Fibroblast of peridontal ligament (primary cell): ENCODE data around the gene CLTCL1.
"Not testable (repeated sequence)": the region's sequence is repeated elsewhere in the genome, so short reads cannot be mapped to it uniquely, and the experiment has no call there.

ENCODE experiments used
- DNase-seq: peaks from one replicate; pipeline ENCODE4 v3.0.0-alpha.2; 2010; ENCODE audit errors: extremely low read depth

Gene CLTCL1

DNA sequence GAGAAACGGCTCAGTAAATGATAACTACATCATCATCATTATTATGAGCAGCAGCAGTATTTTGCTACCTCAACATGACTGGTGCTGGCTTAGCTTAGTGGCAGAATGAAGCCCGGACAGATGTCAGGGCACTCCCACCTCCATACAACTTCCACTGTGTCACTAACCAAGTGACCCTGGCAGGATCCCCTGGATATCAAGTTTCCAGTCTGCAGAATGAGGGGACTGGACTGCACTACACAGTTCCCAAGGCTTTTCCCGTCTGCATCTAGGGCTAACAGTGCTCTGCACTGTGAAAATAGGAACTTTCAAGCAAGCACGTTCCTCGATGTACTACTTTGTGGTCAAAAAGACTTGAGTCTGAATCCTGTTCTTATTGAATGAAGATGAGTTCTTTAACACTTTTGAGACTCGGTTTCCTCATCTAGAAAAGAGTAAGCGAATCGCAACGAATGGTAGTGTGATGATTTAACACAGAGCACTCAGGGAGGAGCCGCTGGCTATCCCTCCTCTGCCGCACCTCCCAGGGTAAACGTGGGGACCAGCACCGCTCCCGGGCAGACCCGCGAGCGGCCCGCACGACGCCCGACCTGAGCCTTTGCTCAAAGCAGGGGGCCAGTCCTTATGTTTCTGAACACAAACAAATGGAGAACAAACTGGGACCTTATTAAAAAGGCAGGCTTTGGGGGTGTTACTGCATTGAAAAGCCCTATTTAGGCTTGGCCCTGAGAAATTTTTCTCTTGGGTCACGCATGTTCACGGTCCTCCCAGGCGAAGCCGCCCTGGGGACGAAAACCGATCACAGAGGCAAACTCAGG, 910 bp downstream of the CLTCL1 start:
- no peak for DNase-seq

DNA sequence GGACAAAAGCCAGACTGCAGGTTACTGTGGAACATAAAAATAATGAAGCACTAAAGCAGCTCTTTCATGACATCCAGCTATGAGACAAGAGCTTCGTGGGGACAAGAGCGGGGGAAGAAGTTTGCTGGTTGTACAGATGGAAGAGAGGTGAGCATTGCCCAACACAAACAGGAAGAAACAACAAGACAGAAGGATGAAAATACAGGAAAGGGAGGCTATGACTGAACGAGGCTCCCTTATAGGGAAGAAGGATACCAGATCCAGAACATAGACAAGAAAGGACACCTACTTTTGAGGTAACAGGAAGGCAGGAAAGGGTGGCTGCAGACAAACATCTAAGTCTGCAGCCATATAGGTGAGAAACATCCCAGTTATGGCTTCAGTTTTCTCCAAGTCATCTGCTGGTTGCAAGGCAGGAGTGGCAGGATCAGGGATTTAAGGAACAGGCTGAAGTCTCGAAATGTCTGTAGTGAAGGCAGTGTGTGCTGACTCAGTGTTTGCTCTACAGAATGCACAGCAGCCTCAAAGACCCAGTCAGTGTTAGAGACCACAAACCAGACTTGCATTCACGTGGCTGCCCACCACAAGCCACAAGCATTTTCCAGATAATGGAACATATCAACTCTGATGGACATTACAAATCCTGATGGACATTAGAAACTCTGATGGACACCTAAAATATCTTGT, 1.9 kb downstream of the CLTCL1 start:
- peak; percentile 61 for DNase-seq

DNA sequence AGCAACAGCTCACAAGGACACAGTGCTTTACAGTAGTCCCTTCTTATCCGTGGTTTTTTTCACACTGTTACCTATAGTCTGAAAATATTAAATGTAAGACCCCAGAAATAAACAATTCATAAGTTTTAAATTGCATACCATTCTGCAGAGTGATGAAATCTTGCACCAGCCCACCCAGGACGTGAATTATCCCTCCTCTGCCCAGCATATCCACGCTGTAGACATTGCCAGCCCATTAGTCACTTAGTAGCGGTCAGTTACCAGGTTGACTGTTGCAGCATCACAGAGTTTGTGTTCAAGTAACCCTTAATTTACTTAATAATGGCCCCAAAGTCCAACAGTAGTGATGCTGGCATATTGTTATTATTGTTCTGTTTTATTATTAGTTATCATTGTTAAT, 3.6 kb downstream of the CLTCL1 start:
- peak; percentile 64 for DNase-seq

DNA sequence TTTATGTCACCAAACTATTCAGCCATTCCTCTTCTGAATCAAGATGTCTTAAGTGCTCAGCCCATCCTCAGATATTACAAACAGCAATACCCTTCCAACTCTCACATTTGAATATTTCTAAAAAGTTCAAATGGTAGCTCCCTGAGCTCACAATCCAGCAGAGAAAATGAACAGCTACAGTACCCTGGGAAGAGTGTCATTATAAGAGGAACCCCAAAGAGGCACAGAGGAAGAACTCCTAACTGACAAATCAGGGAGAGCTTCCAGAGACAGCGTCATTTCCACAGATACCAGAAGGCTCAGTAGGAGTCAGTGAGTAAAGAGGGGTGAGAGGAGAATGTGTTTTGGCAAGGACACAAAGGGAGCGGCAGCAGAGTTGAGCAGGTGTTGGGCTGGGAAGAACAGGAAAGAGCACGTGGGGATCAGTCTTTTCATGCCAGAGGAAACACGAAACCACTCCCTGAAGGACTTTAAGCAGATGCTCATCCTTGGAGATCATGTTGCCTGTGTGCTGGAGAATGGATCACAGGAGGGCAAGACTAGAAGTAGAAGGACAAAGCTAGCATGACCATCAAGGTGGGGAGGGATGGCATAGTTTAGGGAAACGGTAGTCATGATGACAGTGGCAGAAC, 4.3 kb downstream of the CLTCL1 start:
- no peak for DNase-seq

DNA sequence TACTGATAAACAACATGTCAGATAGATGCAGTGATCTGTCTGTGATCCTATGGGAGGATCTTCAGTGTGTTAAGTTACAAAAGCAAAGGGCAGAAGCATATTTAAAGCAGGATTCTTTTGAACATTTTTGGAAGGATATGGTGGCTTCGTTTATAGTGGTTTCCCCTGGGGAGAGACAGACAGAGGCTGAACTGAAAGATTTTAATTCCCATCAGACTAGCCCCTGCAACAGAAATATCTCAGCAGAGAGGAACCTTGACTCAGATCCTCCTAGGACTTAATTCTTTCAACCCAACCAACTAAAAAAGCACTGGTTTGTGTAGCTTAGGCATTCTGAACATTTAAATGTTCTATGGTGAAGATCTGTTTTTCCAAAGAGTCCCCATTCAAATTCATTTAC, 5.7 kb downstream of the CLTCL1 start:
- DNase-seq, result no peak

DNA sequence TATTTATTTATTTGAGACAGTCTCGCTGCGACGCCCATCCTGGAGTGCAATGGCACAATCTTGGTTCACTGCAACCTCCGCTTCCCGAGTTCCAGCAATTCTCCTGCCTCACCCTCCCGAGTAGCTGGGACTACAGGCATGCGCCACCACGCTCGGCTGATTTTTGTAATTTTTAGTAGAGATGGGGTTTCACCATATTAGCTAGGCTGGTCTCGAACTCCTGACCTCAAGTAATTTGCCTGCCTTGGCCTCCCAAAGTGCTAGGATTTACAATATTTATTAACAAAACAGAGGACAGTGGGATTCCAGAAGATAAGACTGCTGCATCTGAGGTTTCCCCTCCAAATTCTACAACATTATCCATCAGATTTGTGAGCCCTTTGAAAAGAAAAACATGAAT, 12.4 kb downstream of the CLTCL1 start:
- not testable (repeated sequence) for DNase-seq

DNA sequence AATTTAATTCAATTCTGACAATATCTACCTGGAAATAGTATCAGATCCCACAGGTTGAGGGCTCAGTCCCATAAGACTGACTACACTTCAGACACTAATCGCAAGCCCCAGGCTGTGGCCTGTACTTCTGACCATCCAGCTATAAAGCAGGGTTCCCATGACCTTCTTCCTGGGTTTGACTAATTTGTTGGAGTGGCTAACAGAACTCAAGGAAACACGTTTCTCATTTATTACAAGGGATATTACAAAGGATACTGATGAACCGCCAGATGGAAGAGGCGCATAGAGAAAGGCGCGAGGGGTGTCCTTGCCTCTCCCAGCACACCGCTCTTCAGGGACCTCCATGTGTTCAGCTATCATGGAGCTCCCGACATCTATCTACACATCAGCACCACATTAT, 13.7 kb downstream of the CLTCL1 start:
- no peak for DNase-seq

DNA sequence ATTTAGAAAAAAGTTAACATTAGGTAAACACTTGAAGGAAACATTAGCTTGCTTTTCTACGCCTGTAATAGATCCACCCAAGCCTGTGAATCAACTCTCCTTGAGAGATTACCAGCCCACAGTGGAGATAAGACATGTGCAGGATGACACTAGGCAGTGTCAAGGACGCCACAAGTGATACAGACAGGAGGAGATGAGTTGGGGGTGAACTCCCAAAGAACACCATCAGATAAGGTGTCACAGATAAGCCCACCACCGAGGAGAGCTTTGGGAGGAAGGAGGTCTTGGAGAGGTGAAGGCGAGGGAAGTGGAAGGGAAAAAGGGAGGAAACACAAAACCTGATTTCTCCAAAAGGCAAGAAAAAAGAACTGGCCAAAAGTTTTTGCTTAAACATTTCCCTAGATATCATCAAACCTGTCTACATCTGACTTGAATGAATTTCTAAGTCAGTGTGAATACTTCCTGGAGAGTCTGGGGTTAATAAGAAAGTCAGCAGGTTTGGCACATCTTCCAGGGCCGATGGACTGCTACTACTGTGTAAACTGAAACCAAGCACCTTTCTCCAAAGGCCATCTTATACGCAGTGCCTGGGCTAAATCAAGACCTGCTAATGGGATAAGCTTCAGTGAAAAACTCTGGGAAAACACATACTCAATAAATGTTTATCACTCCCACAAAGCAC, 15.5 kb downstream of the CLTCL1 start:
- no peak for DNase-seq

DNA sequence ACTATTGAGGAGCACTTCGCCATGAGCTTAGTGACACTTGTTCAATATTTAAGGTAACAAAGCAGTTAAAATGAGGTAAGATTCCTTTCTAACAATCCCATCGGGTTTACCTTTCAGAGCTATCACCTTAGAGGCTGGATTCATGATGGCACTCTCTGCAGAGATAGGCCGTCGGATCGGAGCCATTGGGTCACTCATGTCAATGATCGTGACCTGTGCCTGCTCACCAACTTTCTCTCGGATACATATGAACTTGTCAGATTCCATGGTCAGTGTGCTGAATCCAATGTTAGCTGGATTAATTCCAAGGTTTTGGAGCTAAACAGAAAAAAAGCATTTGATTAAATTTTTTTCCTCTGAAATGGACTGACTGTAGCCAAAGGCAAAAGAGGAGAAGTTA, 16.0 kb downstream of the CLTCL1 start:
- no peak for DNase-seq

DNA sequence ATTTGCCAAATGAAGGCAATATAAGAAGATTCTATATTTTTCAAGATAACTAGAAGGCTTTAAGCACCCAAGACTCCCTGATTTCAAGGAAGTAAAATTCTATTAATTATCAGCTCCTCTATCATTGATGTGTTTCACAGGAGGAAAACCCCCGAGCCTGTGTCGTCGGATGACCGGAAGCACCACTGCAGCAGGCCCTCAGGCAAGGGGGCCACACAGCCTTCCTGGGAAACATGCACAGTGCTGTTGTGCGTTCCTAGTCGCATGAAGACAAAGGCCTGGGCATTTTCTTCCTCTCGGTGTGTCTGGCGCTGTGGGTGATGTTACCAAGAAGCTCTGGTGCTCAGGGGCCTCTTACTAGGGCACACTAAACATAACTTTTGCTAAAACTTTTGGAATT, 16.4 kb downstream of the CLTCL1 start:
- DNase-seq, result no peak

DNA sequence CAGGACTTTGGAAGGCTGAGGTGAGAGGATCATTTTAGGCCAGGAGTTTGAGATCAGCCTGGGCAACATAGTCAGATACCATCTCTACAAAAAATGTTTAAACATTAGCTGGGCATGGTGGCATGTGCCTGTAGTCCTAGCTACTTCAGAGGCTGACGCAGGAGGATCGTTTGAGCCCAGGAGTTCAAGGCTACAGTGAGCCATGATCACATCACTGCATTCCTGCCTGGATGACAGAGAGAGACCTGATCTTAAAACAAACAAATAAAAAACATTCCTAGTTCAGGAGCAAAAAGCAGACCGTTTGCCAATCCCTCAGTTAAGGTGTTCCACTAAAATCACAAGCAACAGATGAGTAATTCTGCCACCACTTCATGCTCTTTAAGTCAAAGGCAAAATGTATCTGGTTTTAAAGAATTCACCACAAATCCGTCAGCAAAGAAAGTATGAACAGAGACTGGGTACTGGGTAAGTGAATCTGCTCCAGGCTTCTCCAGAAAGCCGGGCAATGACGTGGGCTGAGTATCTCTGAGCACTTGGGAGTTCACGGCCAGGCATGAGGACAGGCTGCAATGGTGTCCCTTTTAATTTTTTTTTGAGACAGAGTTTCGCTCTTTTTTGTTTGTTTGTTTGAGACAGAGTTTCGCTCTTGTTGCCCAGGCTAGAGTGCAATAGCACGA, 19.5 kb downstream of the CLTCL1 start:
- no peak for DNase-seq

DNA sequence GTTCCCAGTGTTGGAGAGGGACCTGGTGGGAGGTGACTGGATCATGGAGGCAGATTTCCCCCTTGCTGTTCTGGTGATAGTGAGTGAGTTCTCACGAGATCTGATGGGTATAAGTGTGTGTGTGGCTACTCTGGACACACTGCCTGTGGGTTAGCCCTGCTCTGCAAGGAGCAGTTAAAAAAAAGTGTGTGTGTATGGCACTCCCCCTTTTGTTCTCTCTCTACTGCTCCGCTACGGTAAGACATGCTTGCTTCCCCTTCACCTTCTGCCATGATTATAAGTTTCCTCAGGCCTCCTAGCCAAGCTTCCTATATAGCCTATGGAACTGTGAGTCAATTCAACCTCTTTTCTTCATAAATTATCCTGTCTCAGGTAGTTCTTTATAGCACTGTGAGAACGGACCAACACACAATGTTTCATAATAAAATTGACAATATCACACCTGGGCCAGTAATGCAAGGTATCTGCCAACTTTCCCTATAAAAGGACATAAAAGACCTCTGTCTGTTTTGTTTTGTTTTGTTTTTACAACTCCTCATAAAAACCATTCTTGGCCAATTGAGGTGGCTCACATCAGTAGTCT, 20.2 kb downstream of the CLTCL1 start:
- DNase-seq, result no peak

DNA sequence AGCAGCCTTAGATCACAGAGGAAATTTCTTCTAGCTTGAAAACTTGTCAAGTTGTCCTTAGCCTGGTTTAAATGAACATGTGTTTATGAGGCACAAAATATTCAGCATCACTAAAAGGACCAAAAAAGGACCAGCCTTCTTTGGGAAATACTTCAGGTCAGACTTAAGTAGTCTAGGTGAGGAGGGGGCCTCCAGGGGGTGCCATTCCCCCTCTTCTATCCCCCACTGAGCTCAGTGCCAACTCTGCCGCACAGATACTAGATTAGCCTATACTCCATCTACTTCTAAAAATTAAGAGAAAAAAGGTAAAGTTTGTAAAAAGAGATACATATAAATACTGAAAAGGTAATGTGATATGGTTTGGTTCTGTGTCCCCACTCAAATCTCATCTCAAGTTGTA, 20.6 kb downstream of the CLTCL1 start:
- no peak for DNase-seq

DNA sequence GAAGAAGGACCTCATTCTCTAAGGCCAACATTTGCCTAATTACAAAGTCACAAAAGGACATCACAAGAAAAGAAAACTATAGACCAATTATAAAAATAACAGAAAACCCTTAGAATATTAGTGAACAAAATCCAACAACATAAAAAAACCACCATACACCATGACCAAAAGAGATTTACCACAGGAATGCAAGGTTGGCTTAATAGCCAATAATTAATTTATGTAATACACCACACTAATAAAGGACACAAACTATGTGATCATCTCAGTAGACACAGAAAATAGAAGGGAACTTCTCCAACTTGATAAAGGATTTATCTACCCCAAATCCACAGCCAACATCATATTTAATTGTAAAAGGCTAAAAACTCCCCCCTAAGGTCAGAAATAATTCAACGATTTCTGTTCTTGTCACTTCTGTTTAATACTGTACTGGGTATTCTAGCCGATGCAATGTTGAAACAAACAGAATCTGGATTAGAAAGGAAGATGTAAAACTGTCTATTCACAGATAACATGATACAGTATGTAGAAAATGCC, 24.9 kb downstream of the CLTCL1 start:
- DNase-seq, result no peak

DNA sequence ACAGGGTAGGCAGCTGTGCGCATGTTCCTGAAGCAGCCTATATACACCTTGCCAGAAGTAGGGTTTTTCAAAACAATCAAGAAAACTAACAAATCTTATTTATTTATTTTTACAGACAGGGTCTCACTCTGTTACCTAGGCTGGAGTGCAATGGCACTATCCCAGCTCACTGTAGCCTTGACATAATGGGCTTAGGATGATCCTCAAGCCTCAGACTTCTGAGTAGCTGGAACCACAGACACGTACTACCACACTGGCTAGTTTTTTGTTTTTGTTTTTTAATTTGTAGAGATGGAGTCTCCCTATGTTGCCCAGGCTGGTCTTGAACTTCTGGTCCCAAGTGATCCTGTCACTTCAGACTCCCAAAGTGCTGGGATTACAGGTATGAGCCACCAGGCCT, 25.7 kb downstream of the CLTCL1 start:
- no peak for DNase-seq

DNA sequence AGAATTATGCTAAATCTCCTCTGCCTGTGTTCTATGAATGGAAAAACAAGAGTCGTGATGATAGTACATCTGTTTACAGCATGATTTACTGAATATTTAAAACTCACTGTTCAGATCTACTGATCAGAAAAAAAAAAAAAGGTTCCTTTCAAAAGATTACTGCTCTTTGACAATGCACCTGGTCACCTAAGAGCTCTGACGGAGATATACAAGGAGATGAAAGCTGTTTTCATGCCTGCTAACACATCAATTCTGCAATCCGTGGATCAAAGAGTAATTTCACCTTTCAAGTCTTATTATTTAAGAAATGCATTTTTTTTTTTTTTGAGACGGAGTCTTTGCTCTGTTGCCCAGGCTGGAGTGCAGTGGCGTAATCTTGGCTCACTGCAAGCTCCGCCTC, 30.7 kb downstream of the CLTCL1 start:
- no peak for DNase-seq

DNA sequence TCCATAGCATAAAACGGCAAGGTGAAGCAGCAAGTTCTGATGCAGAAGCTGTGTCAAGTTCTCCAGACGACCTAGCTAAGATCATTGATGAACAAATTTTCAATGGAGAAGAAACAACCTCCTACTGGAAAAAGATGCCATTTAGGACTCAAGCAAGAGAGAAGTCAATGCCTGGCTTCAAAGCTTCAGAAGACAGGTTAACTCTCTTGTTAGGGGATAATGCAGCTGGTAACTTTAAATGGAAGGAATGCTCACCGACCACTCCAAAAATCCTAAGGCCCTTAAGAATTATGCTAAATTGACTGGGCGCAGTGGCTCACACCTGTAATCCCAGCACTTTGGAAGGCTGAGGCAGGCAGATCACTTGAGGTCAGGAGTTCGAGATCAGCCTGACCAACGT, 31.3 kb downstream of the CLTCL1 start:
- DNase-seq, result no peak

DNA sequence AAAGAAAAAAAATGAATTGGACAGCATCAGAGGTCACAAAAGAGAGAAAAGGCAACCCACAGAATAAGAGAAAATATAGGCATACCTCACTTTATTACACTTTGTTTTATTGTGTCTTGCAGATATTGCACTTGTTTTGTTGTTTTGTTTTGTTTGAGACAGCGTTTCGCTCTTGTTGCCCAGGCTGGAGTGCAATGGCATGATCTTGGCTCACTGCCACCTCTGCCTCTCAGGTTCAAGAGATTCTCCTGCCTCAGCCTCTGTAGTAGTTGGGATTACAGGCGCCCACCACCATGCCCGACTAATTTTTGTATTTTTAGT, 32.6 kb downstream of the CLTCL1 start:
- not testable (repeated sequence) for DNase-seq

DNA sequence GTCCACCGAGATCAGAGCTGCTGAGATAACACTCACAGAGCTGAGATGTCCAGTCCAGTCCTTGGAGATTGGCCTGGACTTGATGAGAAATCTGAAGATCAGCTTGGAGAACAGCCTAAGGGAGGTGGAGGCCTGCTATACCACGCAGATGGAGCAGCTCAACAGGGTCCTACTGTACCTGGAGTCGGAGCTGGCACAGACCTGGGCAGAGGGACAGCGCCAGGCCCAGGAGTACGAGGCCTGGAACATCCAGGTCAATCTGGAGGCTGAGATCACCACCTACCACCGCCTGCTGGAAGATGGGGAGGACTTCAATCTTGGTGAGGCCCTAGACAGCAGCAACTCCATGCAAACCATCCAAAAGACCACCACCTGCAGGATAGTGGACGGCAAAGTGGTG, 33.1 kb downstream of the CLTCL1 start:
- no peak for DNase-seq

DNA sequence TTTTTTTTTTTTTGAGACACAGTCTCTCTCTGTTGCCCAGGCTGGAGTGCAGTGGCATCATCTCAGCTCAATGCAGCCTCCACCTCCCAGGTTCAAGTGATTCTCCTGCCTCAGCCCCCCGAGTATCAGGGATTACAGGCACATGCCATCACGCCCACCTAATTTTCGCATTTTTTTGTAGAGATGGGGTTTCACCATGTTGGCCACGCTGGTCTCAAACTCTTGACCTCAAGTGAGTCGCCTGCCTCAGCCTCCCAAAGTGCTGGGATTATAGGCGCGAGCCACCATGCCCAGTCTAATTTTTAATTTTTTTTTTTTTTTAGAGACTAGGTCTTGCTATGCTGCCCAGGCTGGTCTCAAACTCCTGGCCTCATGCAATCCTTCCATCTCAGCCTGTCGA, 35.2 kb downstream of the CLTCL1 start:
- DNase-seq, result not testable (repeated sequence)

DNA sequence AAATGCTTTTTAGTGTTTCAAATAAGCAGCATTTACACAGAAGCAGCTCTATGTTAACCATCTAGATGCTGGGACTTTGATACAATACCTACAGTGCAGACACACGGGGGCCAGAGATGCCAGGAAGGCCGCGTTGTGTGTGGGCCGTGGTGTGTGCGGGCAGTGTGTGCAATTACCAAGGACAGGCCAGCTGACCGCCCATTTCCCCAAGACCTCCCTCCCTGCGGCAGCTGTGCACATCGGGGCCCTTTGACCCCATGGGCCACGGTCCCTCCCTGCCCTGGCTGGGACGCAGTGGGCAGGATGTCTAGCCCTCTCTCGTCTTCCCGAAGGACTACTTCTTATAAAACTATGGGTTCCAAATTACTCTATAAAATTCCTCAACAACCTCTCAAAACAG, 38.4 kb downstream of the CLTCL1 start:
- no peak for DNase-seq
